Neuronal stem cell (in vitro differentiated cells): ENCODE data around the gene OTULIN.

Experiments used
- DNase-seq: peaks from one replicate; pipeline ENCODE4 v3.0.0-alpha.2; 2013; ENCODE audit warnings: low spot score
- H2AFZ ChIP-seq: one replicate; pipeline ENCODE4 v1.6.1; 2013; ENCODE audit warnings: mild to moderate bottlenecking, low read length, inconsistent platforms
- H2AK5ac ChIP-seq: 2 replicates; pipeline ENCODE4 v1.6.1; 2013; ENCODE audit warnings: low read depth, mild to moderate bottlenecking, inconsistent platforms, low read length, moderate library complexity, mixed read lengths
- H2BK120ac ChIP-seq: 2 replicates; pipeline ENCODE4 v1.6.1; 2013; ENCODE audit warnings: low read depth, mild to moderate bottlenecking, inconsistent platforms, low read length, moderate library complexity, mixed read lengths
- H2BK12ac ChIP-seq: one replicate; pipeline ENCODE4 v1.6.1; 2013; ENCODE audit warnings: low read length, inconsistent platforms
- H2BK15ac ChIP-seq: 2 replicates; pipeline ENCODE4 v1.6.1; 2013; ENCODE audit warnings: mild to moderate bottlenecking, low read length, inconsistent platforms, mixed read lengths
- H2BK5ac ChIP-seq: one replicate; pipeline ENCODE4 v1.6.1; 2013; ENCODE audit warnings: inconsistent platforms, mild to moderate bottlenecking, low read length, moderate library complexity
- H3K14ac ChIP-seq: one replicate; pipeline ENCODE4 v1.6.1; 2013; ENCODE audit warnings: low read length, inconsistent platforms
- H3K18ac ChIP-seq: 2 replicates; pipeline ENCODE4 v1.6.1; 2013; ENCODE audit warnings: low read length, inconsistent platforms
- H3K23ac ChIP-seq: 2 replicates; pipeline ENCODE4 v1.6.1; 2013; ENCODE audit warnings: low read depth, mild to moderate bottlenecking, mixed read lengths, low read length, inconsistent platforms; ENCODE audit not compliant: poor library complexity
- H3K27ac ChIP-seq: replicated peaks from 3 replicates; pipeline ENCODE4 v1.5.1; 2013; ENCODE audit warnings: low read length, inconsistent platforms
- H3K27me3 ChIP-seq, 3 experiments: 2 replicates each; pipeline ENCODE4 v1.6.1; 2013; ENCODE audit warnings: low read length in 3 of 3, mild to moderate bottlenecking in 2 of 3, inconsistent platforms in 1 of 3, low read depth in 1 of 3, mixed read lengths in 1 of 3, moderate library complexity in 1 of 3; ENCODE audit not compliant: control insufficient read depth in 3 of 3, insufficient read depth in 3 of 3
- H3K36me3 ChIP-seq, 2 donors: replicated peaks in 1 of 2; 2 replicates each; pipeline ENCODE4 v1.6.1; 2013; ENCODE audit warnings: low read length in 2 of 2; ENCODE audit not compliant: control insufficient read depth in 2 of 2, insufficient read depth in 2 of 2
- H3K4ac ChIP-seq: 2 replicates; pipeline ENCODE4 v1.6.1; 2013; ENCODE audit warnings: inconsistent platforms, mild to moderate bottlenecking, low read length, moderate library complexity
- H3K4me1 ChIP-seq, 2 donors: 1 replicate in 1 of 2; 2 replicates in 1 of 2; pipeline ENCODE4 v1.6.1; 2013; ENCODE audit warnings: low read length in 2 of 2, low read depth in 1 of 2; ENCODE audit not compliant: control insufficient read depth in 2 of 2, insufficient read depth in 1 of 2
- H3K4me2 ChIP-seq: one replicate; pipeline ENCODE4 v1.6.1; 2013; ENCODE audit warnings: mild to moderate bottlenecking, low read length, inconsistent platforms; ENCODE audit not compliant: insufficient read depth, poor library complexity, severe bottlenecking
- H3K4me3 ChIP-seq, 2 donors: 2 replicates each; pipeline ENCODE4 v1.5.1; 2013; ENCODE audit warnings: low read length in 2 of 2, mild to moderate bottlenecking in 2 of 2, inconsistent platforms in 1 of 2, moderate library complexity in 1 of 2
- H3K79me1 ChIP-seq: one replicate; pipeline ENCODE4 v1.6.1; 2013; ENCODE audit warnings: low read depth, mild to moderate bottlenecking, inconsistent platforms, low read length, moderate library complexity
- H3K9ac ChIP-seq: one replicate; pipeline ENCODE4 v1.6.1; 2013; ENCODE audit warnings: mild to moderate bottlenecking, low read depth, low read length, inconsistent platforms; ENCODE audit not compliant: poor library complexity
- H3K9me3 ChIP-seq, 2 donors: replicated peaks in 1 of 2; 2 replicates each; pipeline versions ENCODE3 to v1.6.1; 2013; ENCODE audit warnings: low read length in 2 of 2, mild to moderate bottlenecking in 2 of 2, inconsistent platforms in 1 of 2, low read depth in 1 of 2, mixed read lengths in 1 of 2, moderate library complexity in 1 of 2; ENCODE audit not compliant: control insufficient read depth in 2 of 2, insufficient read depth in 1 of 2
- H4K8ac ChIP-seq: one replicate; pipeline ENCODE4 v1.6.1; 2013; ENCODE audit warnings: low read depth, mild to moderate bottlenecking, inconsistent platforms, low read length, moderate library complexity
- H4K91ac ChIP-seq: one replicate; pipeline ENCODE4 v1.6.1; 2013; ENCODE audit warnings: low read length, low read depth, mild to moderate bottlenecking, inconsistent platforms; ENCODE audit not compliant: poor library complexity
- WGBS, 2 donors: extraction: QIAGEN DNeasy Blood & Tissue Kit; methylation state at CpG; one replicate each; pipeline ENCODE4 v1.1.7; 2013; ENCODE audit warnings: missing lambda C conversion rate in 2 of 2, mixed read lengths in 1 of 2; ENCODE audit not compliant: insufficient read length in 2 of 2, insufficient replicate concordance in 1 of 2; ENCODE audit errors: extremely low coverage in 2 of 2; 5-methylcytosine and 5-hydroxymethylcytosine counted together

Gene OTULIN

GRCh38 chr5:14741801-14742440 lies 77.4 kb downstream of the OTULIN start:
- no peak overlapping the region for H3K4me2 ChIP-seq
- H2AFZ ChIP-seq = no peak overlapping the region
- H4K91ac ChIP-seq = no peak overlapping the region
- H3K4me3 ChIP-seq = no peak overlapping the region
- peak overlapping the region; percentile 1 for H2BK15ac ChIP-seq
- no peaks in the 10 kb centered on the region for H3K27me3 ChIP-seq
- H3K27ac ChIP-seq = no peak overlapping the region
- DNase-seq = no peak
- H4K8ac ChIP-seq = no peak overlapping the region
- H3K9ac ChIP-seq = no peak overlapping the region
- no peak overlapping the region for H3K14ac ChIP-seq
- H3K9me3 ChIP-seq = peaks cover 0 to 5% of the 10 kb centered on the region in 2 donors
- no CpG with 5 or more reads among the region's 11 CpGs for WGBS, 2 donors
- H3K18ac ChIP-seq = peak overlapping the region; percentile 69
- H3K79me1 ChIP-seq = no peaks in the 10 kb centered on the region
- H2BK5ac ChIP-seq = no peak overlapping the region
- no peak overlapping the region for H3K23ac ChIP-seq
- peaks cover 9 to 18% of the 10 kb centered on the region in 2 donors for H3K4me1 ChIP-seq
- H2BK12ac ChIP-seq = no peak overlapping the region
- H3K36me3 ChIP-seq = peaks cover 0 to 10% of the 10 kb centered on the region in 2 donors
- no peak overlapping the region for H2BK120ac ChIP-seq
- H2AK5ac ChIP-seq = no peak overlapping the region
- no peak overlapping the region for H3K4ac ChIP-seq

GRCh38 chr5:14742498-14742897 lies 78.0 kb downstream of the OTULIN start:
- Histone ChIP-seq H3K4ac (no peak overlapping the region), H2BK15ac (peak overlapping the region; percentile 1), H3K4me3 (no peak overlapping the region), H3K36me3 (peaks cover 0 to 10% of the 10 kb centered on the region in 2 donors), H3K9ac (no peak overlapping the region), H3K4me2 (no peak overlapping the region), H3K4me1 (peaks cover 9 to 18% of the 10 kb centered on the region in 2 donors), H4K91ac (no peak overlapping the region), H3K14ac (no peak overlapping the region), H4K8ac (no peak overlapping the region), H3K27me3 (no peaks in the 10 kb centered on the region), H3K27ac (peak overlapping the region; percentile 6), H2BK12ac (no peak overlapping the region), H3K23ac (no peak overlapping the region), H2AFZ (no peak overlapping the region), H2BK120ac (no peak overlapping the region), H2AK5ac (peak overlapping the region; percentile 15), H3K79me1 (no peaks in the 10 kb centered on the region), H3K9me3 (peaks cover 0 to 5% of the 10 kb centered on the region in 2 donors), H3K18ac (peak overlapping the region; percentile 69), H2BK5ac (no peak overlapping the region)
- no CpG with 5 or more reads among the region's 9 CpGs for WGBS, 2 donors
- DNase-seq = no peak

- Histone ChIP-seq H2AFZ (no peak overlapping the region), H2AK5ac (no peak overlapping the region), H2BK120ac (no peak overlapping the region), H3K4me1 (peaks cover 6 to 18% of the 10 kb centered on the region in 2 donors), H3K27ac (no peak overlapping the region), H3K23ac (no peak overlapping the region), H3K9ac (no peak overlapping the region), H2BK15ac (no peak overlapping the region), H3K4ac (no peak overlapping the region), H3K9me3 (peaks cover 0 to 5% of the 10 kb centered on the region in 2 donors), H3K27me3 (no peaks in the 10 kb centered on the region), H3K14ac (no peak overlapping the region), H4K8ac (no peak overlapping the region), H4K91ac (no peak overlapping the region), H2BK12ac (no peak overlapping the region), H3K36me3 (peaks cover 0 to 14% of the 10 kb centered on the region in 2 donors), H3K4me3 (no peak overlapping the region), H3K18ac (no peak overlapping the region), H3K4me2 (no peak overlapping the region), H2BK5ac (no peak overlapping the region), H3K79me1 (no peaks in the 10 kb centered on the region)
- no CpG with 5 or more reads among the region's 6 CpGs for WGBS, 2 donors
- DNase-seq = no peak
Measured at GRCh38 chr5:14743601-14744295, 79.2 kb downstream of the OTULIN start.
